Endothelial cell of umbilical vein (primary cell): ENCODE measurements around the gene RIMS4. TPM values are rescaled to one million over a fixed set of nuclear protein-coding genes. Genes with fewer than 3 reads are reported as not detected.

Experiments
- BruUV-seq: library from RNA; stranded (reverse); fragments of 400-500 nt; replicated peaks from 2 replicates; lab custom pipeline; 2021; lab: Mats Ljungman, UMichigan
- CTCF ChIA-PET: fragments of 300-600, 350-600 bp; sonication (Branson Sonifier 250); formaldehyde crosslinking; loops from one replicate; lab custom pipeline; 2021; ENCODE audit warnings: antibody characterized with exemption, inconsistent platforms; lab: Charles Lee
- POLR2A ChIA-PET: fragments of 300-600, 350-600 bp; sonication (Branson Sonifier 250); formaldehyde crosslinking; loops from one replicate; lab custom pipeline; 2021; ENCODE audit warnings: antibody characterized with exemption, inconsistent platforms; lab: Charles Lee
- DNase-seq: peaks from one replicate; pipeline ENCODE4 v3.0.0-alpha.2; 2011; ENCODE audit warnings: low read depth, low spot score
- FAIRE-seq: peaks from 2 replicates; lab custom pipeline; 2011; peaks lifted over from hg19 to GRCh38; lab: Jason Lieb, UNC
- H2AFZ ChIP-seq: 2 replicates; pipeline ENCODE4 v1.6.0; 2012; ENCODE audit warnings: low read depth, low read length, control low read depth, inconsistent platforms
- H3K27ac ChIP-seq: 2 replicates; pipeline ENCODE4 v1.5.1; 2011; ENCODE audit warnings: low read depth, mild to moderate bottlenecking, control low read depth, low read length, moderate library complexity; ENCODE audit not compliant: insufficient read depth
- H3K27me3 ChIP-seq, 2 experiments: 2 replicates each; pipeline versions ENCODE4 v1.6.0 to v1.6.1; 2011; ENCODE audit warnings: low read length in 2 of 2, mixed read lengths in 1 of 2; ENCODE audit not compliant: control insufficient read depth in 2 of 2, insufficient read depth in 2 of 2
- H3K36me3 ChIP-seq, 2 experiments: 2 replicates in 1 of 2; 3 replicates in 1 of 2; pipeline ENCODE4 v1.5.1; 2011; ENCODE audit warnings: low read length in 2 of 2, mild to moderate bottlenecking in 1 of 2, moderate library complexity in 1 of 2; ENCODE audit not compliant: control insufficient read depth in 2 of 2, insufficient read depth in 2 of 2; ENCODE audit errors: extremely low read depth in 1 of 2
- H3K4me1 ChIP-seq: 3 replicates; pipeline ENCODE4 v1.5.1; 2011; ENCODE audit warnings: mild to moderate bottlenecking, low read length; ENCODE audit not compliant: control insufficient read depth, insufficient read depth; ENCODE audit errors: extremely low read depth
- H3K4me2 ChIP-seq: 2 replicates; pipeline ENCODE4 v1.6.1; 2011; ENCODE audit warnings: low read length, control low read depth, mixed read lengths; ENCODE audit not compliant: insufficient read depth
- H3K4me3 ChIP-seq, 3 experiments: fragments of 200-600 bp in 1 of 3; sonication (generic), shearing (Covaris generic) in 1 of 3; replicated peaks in 1 of 3; 2 replicates each; pipeline ENCODE4 v1.5.1; 2011 to 2016; ENCODE audit warnings: control low read depth in 3 of 3, low read length in 3 of 3, mild to moderate bottlenecking in 2 of 3, inconsistent platforms in 1 of 3, low read depth in 1 of 3, moderate library complexity in 1 of 3; ENCODE audit not compliant: insufficient read depth in 1 of 3
- H3K79me2 ChIP-seq: 2 replicates; pipeline ENCODE4 v1.6.0; 2012; ENCODE audit warnings: low read length, inconsistent platforms; ENCODE audit not compliant: control insufficient read depth, insufficient read depth
- H3K9ac ChIP-seq: replicated peaks from 2 replicates; pipeline ENCODE3; 2011; ENCODE audit warnings: low read length, control low read depth; ENCODE audit not compliant: insufficient read depth; ENCODE audit errors: extremely low read depth
- H3K9me1 ChIP-seq: replicated peaks from 3 replicates; pipeline ENCODE4 v1.6.0; 2011; ENCODE audit warnings: mild to moderate bottlenecking, low read length; ENCODE audit not compliant: control insufficient read depth, insufficient read depth; ENCODE audit errors: extremely low read depth
- H3K9me3 ChIP-seq: replicated peaks from 2 replicates; pipeline ENCODE4 v1.5.1; 2012; ENCODE audit warnings: low read length, inconsistent platforms; ENCODE audit not compliant: control insufficient read depth, insufficient read depth
- H4K20me1 ChIP-seq: replicated peaks from 2 replicates; pipeline ENCODE3; 2011; ENCODE audit warnings: mild to moderate bottlenecking, low read length; ENCODE audit not compliant: control insufficient read depth, insufficient read depth; ENCODE audit errors: extremely low read depth
- EZH2 ChIP-seq: IDR thresholded peaks from 2 replicates; pipeline ENCODE4 v1.6.1; 2012; ENCODE audit warnings: borderline replicate concordance, low read depth, mild to moderate bottlenecking, moderate library complexity, low read length, inconsistent platforms; ENCODE audit not compliant: severe bottlenecking
- FOS ChIP-seq: IDR thresholded peaks from 2 replicates; pipeline ENCODE4 v1.6.1; 2011; ENCODE audit warnings: mild to moderate bottlenecking, low read length, moderate library complexity, borderline replicate concordance; ENCODE audit not compliant: insufficient read depth
- GATA2 ChIP-seq: IDR thresholded peaks from 2 replicates; pipeline ENCODE4 v1.7.0; 2011; ENCODE audit warnings: low read depth, mild to moderate bottlenecking, moderate library complexity, mixed read lengths, low read length; ENCODE audit not compliant: insufficient read length, insufficient read depth
- JUN ChIP-seq: IDR thresholded peaks from 2 replicates; pipeline ENCODE4 v1.6.1; 2011; ENCODE audit warnings: borderline replicate concordance, low read depth; ENCODE audit not compliant: insufficient read length, insufficient read depth
- MYC ChIP-seq: IDR thresholded peaks from one replicate; pipeline ENCODE4 v1.6.1; 2011; ENCODE audit warnings: mild to moderate bottlenecking, low read depth, low read length
- POLR2A ChIP-seq: IDR thresholded peaks from 2 replicates; pipeline ENCODE4 v1.6.1; 2012; ENCODE audit warnings: low read depth, mild to moderate bottlenecking, control low read depth, low read length
- POLR2AphosphoS5 ChIP-seq: IDR thresholded peaks from 2 replicates; pipeline ENCODE4 v1.6.1; 2012; ENCODE audit warnings: low read depth, mild to moderate bottlenecking, control low read depth, low read length, moderate library complexity; ENCODE audit not compliant: insufficient read depth
- dilution Hi-C: fragments of 300-500 bp; cut with MboI; formaldehyde crosslinking; loops from one replicate; pipeline ENCODE4 v1.15.0; 2019; ENCODE audit warnings: low sequenced_read_pairs; ENCODE audit not compliant: extremely low pct_ligation_motif_present
- intact Hi-C: fragments of 100-400 bp; cut with micrococcal nuclease; formaldehyde crosslinking; loops from one replicate; pipeline ENCODE4 v1.10.0; 2022
- polyA plus RNA-seq, 4 experiments: library from polyadenylated mRNA; depleted of rRNA in 3 of 4; stranded (reverse) in 3 of 4; unstranded in 1 of 4; fragments of >200 nt; gene quantifications; 2 replicates each; pipeline versions ENCODE4 v1.2.1 to v1.2.3, GENCODE V29; 2011 to 2012; ENCODE audit warnings: missing spikeins in 1 of 4
- total RNA-seq: library from RNA; stranded (reverse); gene quantifications from 2 replicates; pipeline ENCODE4 v1.2.3, GENCODE V29; 2021
- TF ChIP-seq, protein P1 (sequence below): IDR thresholded peaks from 2 replicates; pipeline ENCODE4 v1.6.1; 2011; ENCODE audit not compliant: insufficient read depth, insufficient read length
- TF ChIP-seq, protein P2 (sequence below), 2 donors: IDR thresholded peaks; 1 replicate in 1 of 2; 2 replicates in 1 of 2; pipeline ENCODE4 v1.5.1; 2011; ENCODE audit warnings: low read length in 2 of 2, mild to moderate bottlenecking in 2 of 2, moderate library complexity in 2 of 2, control low read depth in 1 of 2, inconsistent platforms in 1 of 2, low read depth in 1 of 2; ENCODE audit not compliant: insufficient read depth in 1 of 2; ENCODE audit errors: extremely low read depth in 1 of 2

Gene RIMS4
- total and polyA plus RNA-seq, 2 donors (not counting 3 experiments of a cell fraction or from before 2014, with no cell fraction given), result not detected

DNA sequence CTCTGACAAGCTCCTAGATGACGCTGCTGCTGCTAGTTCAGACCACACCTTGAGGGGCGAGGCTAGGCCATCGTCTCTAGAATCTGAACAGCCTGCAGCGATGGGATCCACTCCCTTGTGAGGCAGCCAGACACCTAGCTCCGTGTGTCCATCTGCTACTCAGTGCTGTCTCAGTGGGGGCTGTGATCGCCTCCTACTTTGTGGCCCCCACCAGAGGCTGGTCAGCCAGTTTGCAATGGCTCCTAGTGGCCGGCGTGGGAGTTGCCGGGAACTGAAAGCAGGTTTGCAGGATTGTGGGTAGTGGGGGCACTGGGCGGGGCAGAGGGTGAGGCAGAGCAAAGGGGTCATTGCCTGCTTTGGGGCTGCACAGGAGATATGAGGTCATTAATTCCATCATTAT, 92.4 kb downstream of the RIMS4 start:
- CTCF ChIA-PET, result interaction anchor here (1.4 to 4.8 kb wide), 2 partner anchors 15 to 35 kb away, joined by 4 to 23 read pairs; no protein-coding TSS in a partner anchor
- no peak for FAIRE-seq

DNA sequence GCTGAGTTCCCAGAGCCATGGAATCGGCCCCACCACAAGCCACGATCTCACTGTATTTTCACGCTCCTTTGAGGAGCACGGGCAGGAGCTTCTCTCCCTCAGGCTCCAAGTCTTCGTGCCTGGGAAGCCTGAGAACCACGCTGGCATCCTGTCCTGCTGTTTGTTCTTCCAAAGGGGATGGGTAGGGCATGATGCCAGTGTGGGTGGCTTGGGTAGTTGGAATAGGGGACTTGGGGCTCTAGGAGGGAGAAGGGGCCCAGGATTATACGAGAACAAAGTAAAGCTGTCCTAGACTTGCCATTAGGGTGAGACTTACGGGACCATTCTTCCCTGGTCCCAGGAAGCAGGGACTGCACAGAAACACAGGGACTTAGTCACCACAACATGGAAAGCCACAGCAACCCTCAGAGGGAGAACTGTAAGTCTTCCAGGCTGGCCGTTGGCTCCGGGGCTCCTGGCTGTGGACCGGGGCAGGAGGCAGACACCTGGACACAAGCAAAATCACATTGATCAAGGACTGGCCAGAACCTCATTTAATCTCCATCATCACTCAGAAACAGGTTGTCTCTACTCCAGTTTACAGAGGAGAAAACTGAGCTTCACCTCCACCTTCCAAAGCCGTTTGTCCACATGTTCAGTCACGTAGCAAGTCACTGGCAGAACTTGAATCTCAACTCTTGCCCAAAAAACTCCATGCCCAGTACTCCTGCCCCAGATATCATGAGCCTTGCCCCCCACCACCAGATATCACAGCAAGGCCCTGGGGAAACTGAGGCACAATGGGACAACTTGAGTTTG, 93.8 kb downstream of the RIMS4 start:
- Histone ChIP-seq H3K4me2 (no peak overlapping the region), H2AFZ (no peak overlapping the region), H3K4me1 (peaks cover 19% of the 10 kb centered on the region), H4K20me1 (no peaks in the 10 kb centered on the region), H3K27ac (no peak overlapping the region), H3K36me3 (no peaks in the 10 kb centered on the region), H3K27me3 (no peaks in the 10 kb centered on the region), H3K9me1 (no peaks in the 10 kb centered on the region), H3K79me2 (no peaks in the 10 kb centered on the region), H3K4me3 (no peak overlapping the region), H3K9me3 (no peaks in the 10 kb centered on the region), H3K9ac (no peak overlapping the region)
- no peak for DNase-seq
- TF ChIP-seq, protein P1, sequence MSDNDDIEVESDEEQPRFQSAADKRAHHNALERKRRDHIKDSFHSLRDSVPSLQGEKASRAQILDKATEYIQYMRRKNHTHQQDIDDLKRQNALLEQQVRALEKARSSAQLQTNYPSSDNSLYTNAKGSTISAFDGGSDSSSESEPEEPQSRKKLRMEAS, result no peak
- TF ChIP-seq EZH2, result no peak
- TF ChIP-seq JUN, result no peak
- no peak for TF ChIP-seq POLR2AphosphoS5
- TF ChIP-seq POLR2A, result no peak
- no peak for TF ChIP-seq MYC
- TF ChIP-seq, protein P2, sequence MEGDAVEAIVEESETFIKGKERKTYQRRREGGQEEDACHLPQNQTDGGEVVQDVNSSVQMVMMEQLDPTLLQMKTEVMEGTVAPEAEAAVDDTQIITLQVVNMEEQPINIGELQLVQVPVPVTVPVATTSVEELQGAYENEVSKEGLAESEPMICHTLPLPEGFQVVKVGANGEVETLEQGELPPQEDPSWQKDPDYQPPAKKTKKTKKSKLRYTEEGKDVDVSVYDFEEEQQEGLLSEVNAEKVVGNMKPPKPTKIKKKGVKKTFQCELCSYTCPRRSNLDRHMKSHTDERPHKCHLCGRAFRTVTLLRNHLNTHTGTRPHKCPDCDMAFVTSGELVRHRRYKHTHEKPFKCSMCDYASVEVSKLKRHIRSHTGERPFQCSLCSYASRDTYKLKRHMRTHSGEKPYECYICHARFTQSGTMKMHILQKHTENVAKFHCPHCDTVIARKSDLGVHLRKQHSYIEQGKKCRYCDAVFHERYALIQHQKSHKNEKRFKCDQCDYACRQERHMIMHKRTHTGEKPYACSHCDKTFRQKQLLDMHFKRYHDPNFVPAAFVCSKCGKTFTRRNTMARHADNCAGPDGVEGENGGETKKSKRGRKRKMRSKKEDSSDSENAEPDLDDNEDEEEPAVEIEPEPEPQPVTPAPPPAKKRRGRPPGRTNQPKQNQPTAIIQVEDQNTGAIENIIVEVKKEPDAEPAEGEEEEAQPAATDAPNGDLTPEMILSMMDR (IDR thresholded peaks at IDR 0.05; ENCODE audit: extremely low read depth in 1 of 2, insufficient read depth in 1 of 2, low read depth in 1 of 2, low read length in 2 of 2), result no peak
- no peak for TF ChIP-seq FOS
- no peak for TF ChIP-seq GATA2
- POLR2A ChIA-PET, result no interaction called here
- intact Hi-C loops, result no loop called here
- no peak for FAIRE-seq
- dilution Hi-C loops, result no loop called here
- BruUV-seq, result no TSS peak
- CTCF ChIA-PET, result interaction anchor here (2.1 to 4.8 kb wide), 3 partner anchors 14 to 16 kb away, joined by 4 to 23 read pairs (median 10); no protein-coding TSS in a partner anchor

More for the DNA sequence above, 92.4 kb downstream of the RIMS4 start:
- H3K9me1 ChIP-seq, result no peaks in the 10 kb centered on the region
- TF ChIP-seq, protein P2 (IDR thresholded peaks at IDR 0.05; ENCODE audit: extremely low read depth in 1 of 2, insufficient read depth in 1 of 2, low read depth in 1 of 2, low read length in 2 of 2), result peak; percentile 30 to 43
- no peak for TF ChIP-seq JUN
- dilution Hi-C loops, result no loop called here
- intact Hi-C loops, result no loop called here
- DNase-seq, result no peak
- POLR2A ChIA-PET, result no interaction called here
- H4K20me1 ChIP-seq, result no peaks in the 10 kb centered on the region
- H3K9me3 ChIP-seq, result no peaks in the 10 kb centered on the region
- no peaks in the 10 kb centered on the region for H3K79me2 ChIP-seq
- no peak overlapping the region for H3K4me2 ChIP-seq
- H2AFZ ChIP-seq, result no peak overlapping the region
- BruUV-seq, result no TSS peak
- peaks cover 20% of the 10 kb centered on the region for H3K4me1 ChIP-seq
- H3K27ac ChIP-seq, result no peak overlapping the region
- no peaks in the 10 kb centered on the region for H3K27me3 ChIP-seq
- no peak overlapping the region for H3K4me3 ChIP-seq
- no peaks in the 10 kb centered on the region for H3K36me3 ChIP-seq
- H3K9ac ChIP-seq, result no peak overlapping the region
